GM19099 (cell line): ENCODE data around the gene KCNB1.

Experiments
- POLR2A ChIP-seq: IDR thresholded peaks from 3 replicates; pipeline ENCODE4 v1.6.1; 2011; ENCODE audit warnings: low read depth; ENCODE audit not compliant: insufficient read length; ENCODE audit errors: extremely low read depth

KCNB1 gene

DNA sequence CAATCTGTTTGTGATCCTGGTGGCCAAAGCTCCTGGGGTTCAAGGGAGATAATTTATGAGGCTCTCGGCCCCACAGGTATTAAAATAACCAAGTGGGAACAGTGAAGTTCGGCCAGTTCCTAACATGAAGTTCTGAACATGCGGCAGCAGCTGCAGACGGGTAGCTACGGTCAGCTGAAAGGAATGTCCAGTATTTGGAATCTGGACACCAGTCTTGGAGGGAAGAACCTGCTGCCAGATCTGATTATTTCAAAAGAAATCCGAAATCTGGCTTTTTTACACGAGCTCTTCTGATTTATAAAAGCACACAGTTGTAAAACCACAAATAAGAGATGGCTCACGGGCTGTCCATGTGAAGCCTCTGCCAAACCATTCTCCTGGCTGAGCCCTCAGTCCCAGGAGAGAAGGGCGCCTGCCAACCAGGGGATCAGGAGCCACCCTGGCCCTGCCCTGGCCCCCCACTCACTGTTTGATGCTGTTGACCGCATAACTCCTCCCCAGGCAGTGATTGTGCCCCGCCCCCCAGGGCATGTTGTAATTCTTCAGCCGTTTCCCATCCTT lies 28.2 kb upstream of the KCNB1 start:
- no peak for TF ChIP-seq POLR2A

DNA sequence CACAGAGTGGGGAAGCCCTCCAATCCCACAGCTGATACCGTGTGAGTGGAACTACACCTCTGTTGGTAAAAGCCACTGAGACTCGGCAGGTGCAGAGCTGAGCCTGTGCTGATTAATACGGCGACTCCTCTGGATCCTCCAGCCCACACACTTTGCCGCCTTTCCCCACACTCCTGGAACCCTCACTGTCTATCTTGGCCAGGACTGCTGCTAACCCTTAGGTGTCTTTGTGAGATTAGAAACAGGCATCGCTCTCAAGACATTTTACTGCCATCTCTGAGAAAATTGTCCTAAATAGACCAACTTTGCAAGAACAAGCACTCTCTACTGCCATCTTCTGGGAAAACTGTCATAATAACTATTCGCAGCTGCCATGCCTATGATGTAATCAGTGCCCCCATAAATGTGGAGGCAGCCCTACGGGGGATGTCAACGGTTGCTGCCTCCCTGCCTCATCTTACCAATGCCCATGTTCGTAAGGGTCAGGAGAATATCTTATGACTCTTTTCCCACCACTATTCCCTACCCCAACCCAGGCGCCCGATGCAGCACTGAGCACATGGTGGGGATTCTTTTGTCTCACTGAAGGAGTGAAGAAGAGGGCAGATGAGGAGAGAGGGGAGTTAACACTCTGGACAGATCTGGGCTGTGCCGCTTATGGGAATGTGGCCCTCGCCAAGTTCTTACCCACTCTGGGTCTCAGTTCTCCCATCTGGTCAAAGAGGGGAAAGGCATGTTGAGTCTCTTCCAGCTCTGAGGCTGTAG lies 26.1 kb upstream of the KCNB1 start:
- TF ChIP-seq POLR2A = no peak

DNA sequence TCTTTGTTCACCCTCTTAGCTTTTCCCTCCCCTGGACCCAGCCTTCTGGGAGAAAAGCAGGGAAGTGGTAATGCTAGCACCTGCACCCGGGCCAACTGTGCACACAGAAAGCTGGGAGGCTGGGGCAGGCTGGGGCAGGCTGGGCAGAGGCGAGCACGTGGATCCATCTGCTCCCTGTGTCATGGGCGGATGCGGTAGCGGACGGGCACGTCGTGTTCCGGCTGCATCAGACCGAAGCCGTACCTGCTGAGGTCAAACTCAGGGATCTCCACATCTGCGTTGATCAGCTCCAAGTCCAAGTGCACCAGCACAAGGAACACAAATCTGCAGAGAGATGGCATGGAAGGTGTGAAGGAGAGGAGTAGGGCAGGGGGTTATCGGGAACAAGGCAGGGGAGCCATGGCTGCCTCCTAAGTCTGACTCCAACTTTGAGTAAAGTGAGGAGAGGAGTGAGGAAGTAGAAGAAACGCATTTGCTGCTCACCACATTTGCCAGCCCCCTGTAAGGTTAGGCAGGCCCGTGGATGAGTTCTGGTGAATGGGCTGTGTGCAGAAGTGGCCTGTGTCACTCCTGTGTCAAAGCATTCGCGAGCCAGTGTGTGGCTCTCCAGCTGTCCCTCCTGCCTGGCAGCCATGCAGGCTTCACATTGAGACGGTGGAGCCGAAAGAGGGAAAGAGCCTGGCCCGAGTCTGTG lies 25.4 kb upstream of the KCNB1 start:
- no peak for TF ChIP-seq POLR2A

DNA sequence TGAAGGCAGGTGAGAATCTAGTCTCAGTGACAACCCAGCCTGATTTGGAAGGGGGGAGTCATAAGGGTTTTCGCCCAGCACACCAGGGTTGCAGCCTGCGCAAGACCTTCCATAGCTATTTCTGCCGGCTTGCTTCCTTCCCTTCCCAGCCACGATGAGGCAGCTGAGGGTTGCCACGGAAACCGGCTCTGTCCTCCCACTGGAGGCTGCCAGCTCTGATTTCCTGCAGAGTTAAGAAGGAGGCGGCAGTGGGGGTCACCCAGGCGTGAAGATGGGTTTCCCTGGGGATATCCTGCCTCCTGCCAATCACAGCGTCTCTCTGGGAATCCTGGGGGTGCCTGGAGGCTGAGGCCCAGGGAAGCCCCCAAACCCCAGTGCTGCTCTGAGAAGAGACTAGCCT lies 23.1 kb upstream of the KCNB1 start:
- TF ChIP-seq POLR2A = no peak

GRCh38 chr20:49503176-49503575 lies 20.7 kb upstream of the KCNB1 start:
- TF ChIP-seq POLR2A = no peak

DNA sequence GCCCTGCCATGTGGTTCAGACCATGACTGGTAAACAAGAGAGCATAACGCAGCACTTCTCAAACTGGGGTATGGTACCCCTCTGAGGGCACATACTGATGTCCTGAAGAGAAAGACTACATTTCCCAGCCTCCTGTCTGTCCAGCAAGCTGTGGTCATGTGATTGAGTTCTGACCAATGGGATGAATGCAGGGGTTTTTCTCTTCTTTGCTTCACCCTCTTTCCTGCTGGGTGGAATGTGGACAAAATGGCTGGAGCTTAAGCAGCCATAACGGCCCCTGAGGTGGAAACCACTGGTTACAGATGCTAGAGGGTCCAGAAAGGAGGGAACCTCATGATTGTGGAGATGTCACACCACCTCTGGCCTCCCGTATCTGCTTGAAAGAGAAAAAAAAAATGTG lies 19.4 kb upstream of the KCNB1 start:
- TF ChIP-seq POLR2A = no peak

GRCh38 chr20:49497398-49497669 lies 14.9 kb upstream of the KCNB1 start:
- TF ChIP-seq POLR2A = no peak

GRCh38 chr20:49496553-49497397 lies 14.3 kb upstream of the KCNB1 start:
- no peak for TF ChIP-seq POLR2A

GRCh38 chr20:49496043-49496442 lies 13.6 kb upstream of the KCNB1 start:
- no peak for TF ChIP-seq POLR2A

DNA sequence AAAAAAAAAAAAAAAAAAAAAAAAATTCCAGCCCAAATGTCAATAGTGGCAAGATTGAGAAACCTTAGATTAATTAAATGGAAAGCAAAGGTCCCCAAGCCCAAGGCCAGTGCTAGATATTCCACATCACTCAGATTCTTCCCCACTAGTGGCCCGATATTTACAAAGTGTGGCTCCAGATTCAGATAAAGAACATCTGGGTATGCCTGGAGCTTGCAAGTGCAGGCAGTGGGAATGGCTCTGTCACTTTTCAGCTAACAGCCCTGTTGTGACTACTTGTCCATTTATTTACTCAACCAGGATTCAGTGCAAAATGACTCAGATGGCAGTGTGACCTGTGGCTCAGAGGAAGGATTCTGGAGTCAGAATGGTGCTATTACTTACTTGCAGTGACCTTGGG lies 8.2 kb upstream of the KCNB1 start:
- TF ChIP-seq POLR2A = no peak

- no peak for TF ChIP-seq POLR2A
Measured at GRCh38 chr20:49489688-49490087, 7.2 kb upstream of the KCNB1 start.

DNA sequence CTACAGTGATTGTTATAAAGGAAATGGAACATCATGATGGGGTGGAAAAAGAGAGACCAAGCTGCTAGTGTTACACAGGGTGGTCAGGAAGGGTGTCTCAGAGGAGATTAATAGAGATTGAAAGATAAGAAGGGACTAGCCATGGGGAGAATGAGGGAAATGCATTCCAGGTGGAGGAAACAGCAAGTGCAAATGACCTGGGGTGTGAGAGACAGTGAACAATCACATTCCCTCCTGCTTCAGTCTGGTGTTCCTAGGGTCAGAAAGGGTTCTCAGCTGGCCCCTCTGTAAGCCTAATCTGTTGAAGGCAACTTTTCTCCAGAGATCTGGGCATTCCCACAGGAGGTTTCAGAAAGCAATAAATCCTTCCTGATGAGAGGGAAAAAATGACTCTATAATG lies 3.6 kb upstream of the KCNB1 start:
- TF ChIP-seq POLR2A = no peak

DNA sequence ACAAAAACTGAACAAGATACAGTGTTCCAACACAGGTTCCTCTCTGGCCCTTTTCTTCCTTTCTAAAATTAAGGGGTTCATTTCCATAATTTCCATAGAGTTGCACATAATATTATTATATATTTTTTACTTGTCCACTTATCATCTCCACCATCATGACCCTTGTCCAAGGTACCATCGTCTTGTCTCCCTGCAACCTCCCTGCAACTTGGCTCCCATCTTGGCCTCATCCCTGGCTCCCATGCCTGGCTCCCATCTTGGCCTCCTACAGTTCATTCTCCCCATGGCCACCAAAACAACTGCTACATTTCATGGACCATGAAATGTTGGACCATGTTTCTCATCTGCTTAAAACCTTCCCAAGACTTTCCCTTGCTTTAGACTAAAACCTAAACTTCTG lies 3.1 kb upstream of the KCNB1 start:
- TF ChIP-seq POLR2A = no peak

- TF ChIP-seq POLR2A = no peak
Measured at GRCh38 chr20:49484180-49485140, 2.0 kb upstream of the KCNB1 start.

DNA sequence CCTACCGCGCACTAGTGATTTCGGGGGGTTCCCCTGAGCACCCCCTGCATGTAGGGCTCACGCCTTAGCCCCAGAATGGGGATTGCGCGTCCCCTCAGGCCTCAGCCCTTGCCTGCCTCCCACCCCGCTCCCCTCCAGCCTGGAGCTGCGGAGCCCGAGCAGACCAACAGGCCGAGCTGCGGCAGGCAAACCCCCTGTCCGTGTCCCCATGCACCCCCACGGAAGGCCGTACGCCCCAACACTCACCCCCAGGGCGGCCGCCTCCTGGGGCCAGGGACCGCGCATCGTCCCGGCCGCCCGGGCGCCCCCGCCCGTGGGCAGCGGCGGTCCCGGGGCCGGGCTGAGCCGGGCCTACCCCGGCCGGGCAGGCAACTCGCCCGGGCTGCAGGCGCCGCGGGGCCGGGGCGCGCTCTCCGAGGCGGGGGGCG lies 1.2 kb upstream of the KCNB1 start:
- TF ChIP-seq POLR2A = no peak

- no peak for TF ChIP-seq POLR2A
Measured at GRCh38 chr20:49483018-49483695, 689 bp upstream of the KCNB1 start.
